Panc1 (cell line): ENCODE data around the gene SPATA13. TPM values are rescaled to one million over a fixed set of nuclear protein-coding genes. Genes with fewer than 3 reads are reported as not detected.

Experiments used
- ATAC-seq: fragments of 200-7000 bp; cut with Tn5 transposase; 2 replicates; pipeline ENCODE4 v1.9.1; 2020; ENCODE audit warnings: mild to moderate bottlenecking, moderate library complexity
- BruUV-seq: library from RNA; stranded (reverse); fragments of 400-500 nt; replicated peaks from 2 replicates; lab custom pipeline; 2021; lab: Mats Ljungman, UMichigan
- CTCF ChIA-PET: fragments of 300-600 bp; sonication (Branson Sonifier 250); formaldehyde crosslinking; loops from one replicate; lab custom pipeline; 2022; ENCODE audit warnings: antibody characterized with exemption; lab: Charles Lee
- POLR2A ChIA-PET: fragments of 300-600 bp; sonication (Branson Sonifier 250); formaldehyde crosslinking; loops from one replicate; lab custom pipeline; 2022; ENCODE audit warnings: antibody characterized with exemption; lab: Charles Lee
- DNase-seq: peaks from one replicate; pipeline ENCODE4 v3.0.0-alpha.2; 2010; ENCODE audit warnings: low read depth, low spot score
- H3K27ac ChIP-seq: 2 replicates; pipeline ENCODE4 v1.5.1; 2011; ENCODE audit warnings: mild to moderate bottlenecking, low read length, inconsistent platforms
- H3K27me3 ChIP-seq: fragments of 200-500 bp; sonication (Bioruptor generic); 2 replicates; pipeline ENCODE4 v1.6.0; 2014; ENCODE audit warnings: low read length, inconsistent platforms; ENCODE audit not compliant: control insufficient read depth, insufficient read depth
- H3K36me3 ChIP-seq: fragments of 200-500 bp; sonication (Bioruptor generic); 2 replicates; pipeline ENCODE4 v1.5.1; 2014; ENCODE audit warnings: inconsistent platforms, mild to moderate bottlenecking, low read length, moderate library complexity; ENCODE audit not compliant: control insufficient read depth, insufficient read depth
- H3K4me1 ChIP-seq: 2 replicates; pipeline ENCODE4 v1.5.1; 2011; ENCODE audit warnings: inconsistent platforms, mild to moderate bottlenecking, low read length, moderate library complexity; ENCODE audit not compliant: control insufficient read depth, insufficient read depth
- H3K4me3 ChIP-seq, 2 experiments: 2 replicates each; pipeline ENCODE4 v1.5.1; 2011 to 2012; ENCODE audit warnings: low read depth in 2 of 2, low read length in 2 of 2, mild to moderate bottlenecking in 2 of 2, inconsistent platforms in 1 of 2, moderate library complexity in 1 of 2
- H3K9me3 ChIP-seq: fragments of 200-500 bp; sonication (Bioruptor generic); 2 replicates; pipeline ENCODE4 v1.5.1; 2014; ENCODE audit warnings: low read depth, mild to moderate bottlenecking, inconsistent platforms, low read length, moderate library complexity; ENCODE audit not compliant: control insufficient read depth, insufficient read depth
- POLR2AphosphoS5 ChIP-seq: IDR thresholded peaks from 2 replicates; pipeline ENCODE4 v1.6.1; 2012; ENCODE audit warnings: mild to moderate bottlenecking, low read depth, low read length, moderate library complexity
- SIN3A ChIP-seq: IDR thresholded peaks from 2 replicates; pipeline ENCODE4 v1.6.1; 2012; ENCODE audit warnings: low read depth, mild to moderate bottlenecking, low read length, moderate library complexity, borderline replicate concordance; ENCODE audit not compliant: insufficient read depth
- TCF7L2 ChIP-seq: IDR thresholded peaks from 2 replicates; pipeline ENCODE4 v1.6.1; 2011; ENCODE audit warnings: mild to moderate bottlenecking, low read depth, low read length, inconsistent platforms
- in situ Hi-C: cut with HindIII; loops from 2 replicates; pipeline ENCODE4 v1.10.0; 2016; ENCODE audit warnings: low sequenced_read_pairs, low pct_unique_long_range_greater_than_20kb
- intact Hi-C: fragments of 100-400 bp; cut with micrococcal nuclease; formaldehyde crosslinking; loops from one replicate; pipeline ENCODE4 v1.10.0; 2022; ENCODE audit not compliant: unreplicated experiment
- total RNA-seq: library from RNA; stranded (reverse); gene quantifications from one replicate; pipeline ENCODE4 v1.2.1, GENCODE V29; 2021; ENCODE audit not compliant: unreplicated experiment
- TF ChIP-seq, protein P1 (sequence below): fragments of 450-650 bp; IDR thresholded peaks from 2 replicates; pipeline ENCODE4 v1.5.1; 2017; ENCODE audit warnings: mild to moderate bottlenecking
- TF ChIP-seq, protein P2 (sequence below), 2 experiments: IDR thresholded peaks; 2 replicates each; pipeline ENCODE4 v1.6.1; 2011 to 2012; ENCODE audit warnings: low read depth in 2 of 2, control low read depth in 1 of 2, low read length in 1 of 2, mild to moderate bottlenecking in 1 of 2, moderate library complexity in 1 of 2; ENCODE audit not compliant: insufficient read depth in 1 of 2

SPATA13 gene
- total RNA-seq, 1 experiment from 2014 or later: 7.9 TPM

GRCh38 chr13:24149246-24150032, 11.1 kb upstream of the SPATA13 start:
- H3K9me3 ChIP-seq: no peaks in the 10 kb centered on the region; the same call in 1 of the 2 replicates
- H3K27me3 ChIP-seq: no peaks in the 10 kb centered on the region
- ATAC-seq (peak; percentile 19), DNase-seq (no peak)
- in situ Hi-C loops (no loop called here), intact Hi-C loops (no loop called here)
- no peaks in the 10 kb centered on the region for H3K36me3 ChIP-seq
- TF ChIP-seq POLR2AphosphoS5: no peak
- TF ChIP-seq SIN3A: no peak
- no peak for TF ChIP-seq TCF7L2
- TF ChIP-seq, protein P1, sequence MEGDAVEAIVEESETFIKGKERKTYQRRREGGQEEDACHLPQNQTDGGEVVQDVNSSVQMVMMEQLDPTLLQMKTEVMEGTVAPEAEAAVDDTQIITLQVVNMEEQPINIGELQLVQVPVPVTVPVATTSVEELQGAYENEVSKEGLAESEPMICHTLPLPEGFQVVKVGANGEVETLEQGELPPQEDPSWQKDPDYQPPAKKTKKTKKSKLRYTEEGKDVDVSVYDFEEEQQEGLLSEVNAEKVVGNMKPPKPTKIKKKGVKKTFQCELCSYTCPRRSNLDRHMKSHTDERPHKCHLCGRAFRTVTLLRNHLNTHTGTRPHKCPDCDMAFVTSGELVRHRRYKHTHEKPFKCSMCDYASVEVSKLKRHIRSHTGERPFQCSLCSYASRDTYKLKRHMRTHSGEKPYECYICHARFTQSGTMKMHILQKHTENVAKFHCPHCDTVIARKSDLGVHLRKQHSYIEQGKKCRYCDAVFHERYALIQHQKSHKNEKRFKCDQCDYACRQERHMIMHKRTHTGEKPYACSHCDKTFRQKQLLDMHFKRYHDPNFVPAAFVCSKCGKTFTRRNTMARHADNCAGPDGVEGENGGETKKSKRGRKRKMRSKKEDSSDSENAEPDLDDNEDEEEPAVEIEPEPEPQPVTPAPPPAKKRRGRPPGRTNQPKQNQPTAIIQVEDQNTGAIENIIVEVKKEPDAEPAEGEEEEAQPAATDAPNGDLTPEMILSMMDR: no peak
- TF ChIP-seq, protein P2, sequence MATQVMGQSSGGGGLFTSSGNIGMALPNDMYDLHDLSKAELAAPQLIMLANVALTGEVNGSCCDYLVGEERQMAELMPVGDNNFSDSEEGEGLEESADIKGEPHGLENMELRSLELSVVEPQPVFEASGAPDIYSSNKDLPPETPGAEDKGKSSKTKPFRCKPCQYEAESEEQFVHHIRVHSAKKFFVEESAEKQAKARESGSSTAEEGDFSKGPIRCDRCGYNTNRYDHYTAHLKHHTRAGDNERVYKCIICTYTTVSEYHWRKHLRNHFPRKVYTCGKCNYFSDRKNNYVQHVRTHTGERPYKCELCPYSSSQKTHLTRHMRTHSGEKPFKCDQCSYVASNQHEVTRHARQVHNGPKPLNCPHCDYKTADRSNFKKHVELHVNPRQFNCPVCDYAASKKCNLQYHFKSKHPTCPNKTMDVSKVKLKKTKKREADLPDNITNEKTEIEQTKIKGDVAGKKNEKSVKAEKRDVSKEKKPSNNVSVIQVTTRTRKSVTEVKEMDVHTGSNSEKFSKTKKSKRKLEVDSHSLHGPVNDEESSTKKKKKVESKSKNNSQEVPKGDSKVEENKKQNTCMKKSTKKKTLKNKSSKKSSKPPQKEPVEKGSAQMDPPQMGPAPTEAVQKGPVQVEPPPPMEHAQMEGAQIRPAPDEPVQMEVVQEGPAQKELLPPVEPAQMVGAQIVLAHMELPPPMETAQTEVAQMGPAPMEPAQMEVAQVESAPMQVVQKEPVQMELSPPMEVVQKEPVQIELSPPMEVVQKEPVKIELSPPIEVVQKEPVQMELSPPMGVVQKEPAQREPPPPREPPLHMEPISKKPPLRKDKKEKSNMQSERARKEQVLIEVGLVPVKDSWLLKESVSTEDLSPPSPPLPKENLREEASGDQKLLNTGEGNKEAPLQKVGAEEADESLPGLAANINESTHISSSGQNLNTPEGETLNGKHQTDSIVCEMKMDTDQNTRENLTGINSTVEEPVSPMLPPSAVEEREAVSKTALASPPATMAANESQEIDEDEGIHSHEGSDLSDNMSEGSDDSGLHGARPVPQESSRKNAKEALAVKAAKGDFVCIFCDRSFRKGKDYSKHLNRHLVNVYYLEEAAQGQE (IDR thresholded peaks at IDR 0.05; ENCODE audit: insufficient read depth in 1 of 2, low read depth in 2 of 2, low read length in 1 of 2): no peak
- CTCF ChIA-PET: no interaction called here
- BruUV-seq: no TSS peak
- peak overlapping the region; percentile 82 for H3K27ac ChIP-seq
- POLR2A ChIA-PET: no interaction called here
- H3K4me1 ChIP-seq: peaks cover 20% of the 10 kb centered on the region
- peak overlapping the region in 1 of 2 experiments; percentile 20; a peak in 2 of 4 replicates for H3K4me3 ChIP-seq

DNA sequence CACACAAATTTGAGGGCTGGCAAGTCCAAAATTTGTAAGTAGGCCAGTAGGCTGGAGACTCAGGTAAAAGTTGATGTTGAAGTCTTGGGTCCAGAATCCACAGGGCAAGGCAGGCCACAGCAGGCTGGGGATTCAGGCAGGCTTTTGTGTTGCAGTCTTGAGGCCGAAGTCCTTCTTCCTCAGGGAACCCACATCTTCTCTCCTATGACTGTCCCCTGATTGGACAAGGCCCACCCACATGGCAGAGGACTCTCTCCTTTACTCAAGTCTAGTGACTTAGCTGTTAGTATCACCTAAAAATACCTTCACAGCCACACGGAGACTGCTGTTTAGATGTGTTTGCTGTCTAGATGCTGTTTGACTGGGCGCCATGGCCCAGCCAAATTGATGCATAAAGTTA, 9.9 kb upstream of the SPATA13 start:
- H3K27ac ChIP-seq: peak overlapping the region; percentile 7; the same call in 1 of the 2 replicates
- no peaks in the 10 kb centered on the region for H3K27me3 ChIP-seq
- ChIA-PET CTCF (no interaction called here), POLR2A (no interaction called here)
- no peak overlapping the region for H3K4me3 ChIP-seq
- H3K4me1 ChIP-seq: peaks cover 20% of the 10 kb centered on the region
- H3K36me3 ChIP-seq: no peaks in the 10 kb centered on the region
- no peak for DNase-seq
- intact Hi-C loops: no loop called here
- in situ Hi-C loops: no loop called here
- TF ChIP-seq, protein P2 (IDR thresholded peaks at IDR 0.05; ENCODE audit: insufficient read depth in 1 of 2, low read depth in 2 of 2, low read length in 1 of 2): no peak
- TF ChIP-seq POLR2AphosphoS5 (no peak), SIN3A (no peak), TCF7L2 (no peak)
- TF ChIP-seq, protein P1: no peak
- ATAC-seq: no peak
- BruUV-seq: no TSS peak
- no peaks in the 10 kb centered on the region; the same call in 1 of the 2 replicates for H3K9me3 ChIP-seq
